Right renal cortex interstitium (tissue), 3 donors: ENCODE measurements around the gene REXO4. TPM values are rescaled to one million over a fixed set of nuclear protein-coding genes. Genes with fewer than 3 reads are reported as not detected.
"Not testable (repeated sequence)": the region's sequence is repeated elsewhere in the genome, so short reads cannot be mapped to it uniquely, and the experiment has no call there.

Experiments
- DNase-seq, 3 donors: peaks; one replicate each; pipeline ENCODE4 v3.0.0-alpha.2; 2013; ENCODE audit warnings: low read depth in 3 of 3, low spot score in 2 of 3
- polyA plus RNA-seq, 3 donors: library from polyadenylated mRNA; unstranded; fragments of 120-200 nt; gene quantifications; one replicate each; pipeline ENCODE4 v1.2.1, GENCODE V29; 2013; ENCODE audit not compliant: insufficient read length in 3 of 3

The REXO4 gene
- polyA plus RNA-seq, 3 donors, result 26.9 to 30.7 (median 29.7) TPM

- not testable (repeated sequence) for DNase-seq
Observed at GRCh38 chr9:133391449-133391848, 26.4 kb downstream of the REXO4 start.

GRCh38 chr9:133390713-133391112 is 27.1 kb downstream of the REXO4 start:
- no peak for DNase-seq

GRCh38 chr9:133389562-133389961 is 28.2 kb downstream of the REXO4 start:
- no peak for DNase-seq

- DNase-seq, result no peak
Observed at GRCh38 chr9:133389025-133389557, 28.7 kb downstream of the REXO4 start.

- DNase-seq, result no peak
Observed at GRCh38 chr9:133387680-133388079, 30.1 kb downstream of the REXO4 start.

GRCh38 chr9:133386338-133386737 is 31.5 kb downstream of the REXO4 start:
- no peak for DNase-seq

GRCh38 chr9:133385452-133385851 is 32.4 kb downstream of the REXO4 start:
- DNase-seq, result no peak

- no peak for DNase-seq
Observed at GRCh38 chr9:133384736-133385321, 33.0 kb downstream of the REXO4 start.

GRCh38 chr9:133383438-133383837 is 34.4 kb downstream of the REXO4 start:
- no peak for DNase-seq

GRCh38 chr9:133382507-133383141 is 35.2 kb downstream of the REXO4 start:
- DNase-seq, result no peak

GRCh38 chr9:133380734-133381133 is 37.1 kb downstream of the REXO4 start:
- no peak for DNase-seq

GRCh38 chr9:133379153-133380086 is 38.4 kb downstream of the REXO4 start:
- no peak for DNase-seq

- DNase-seq, result no peak
Observed at GRCh38 chr9:133378408-133378962, 39.3 kb downstream of the REXO4 start.

- DNase-seq, result no peak
Observed at GRCh38 chr9:133377721-133378216, 40.0 kb downstream of the REXO4 start.

- not testable (repeated sequence) for DNase-seq
Observed at GRCh38 chr9:133377280-133377679, 40.5 kb downstream of the REXO4 start.

GRCh38 chr9:133375724-133376654 is 41.8 kb downstream of the REXO4 start, which contains the start of the genes STKLD1 and SURF4:
Gene STKLD1, plus strand, starts transcription at chr9:133376366. Its CDS starts 108 bp downstream, at chr9:133376474.
Gene SURF4, minus strand, starts transcription at chr9:133376060. Its CDS starts 91 bp downstream, at chr9:133375969.
- DNase-seq, result peak; percentile 70 to 90 (median 86)

GRCh38 chr9:133375116-133375723 is 42.6 kb downstream of the REXO4 start:
- no peak for DNase-seq

GRCh38 chr9:133374612-133375115 is 43.1 kb downstream of the REXO4 start:
- no peak for DNase-seq

GRCh38 chr9:133372144-133372543 is 45.7 kb downstream of the REXO4 start:
- DNase-seq, result no peak
